ENCODE results near the gene LEP.

- TF ChIP-seq CTCF (IDR thresholded peaks at IDR 0.05) (no peak), POLR2A (IDR thresholded peaks at IDR 0.05) (no peak)
Measured at GRCh38 chr7:128236924-128237586, 4.0 kb upstream of the LEP start.

Data from adrenal gland (tissue), 5 donors.